Pericardium fibroblast (primary cell): ENCODE measurements around the gene PLVAP. TPM values are rescaled to one million over a fixed set of nuclear protein-coding genes. Genes with fewer than 3 reads are reported as not detected.

Experiments
- total RNA-seq: library from RNA; depleted of rRNA; stranded (reverse); fragments of >200 nt; gene quantifications from 2 replicates; pipeline ENCODE4 v1.2.3, GENCODE V29; 2015

The PLVAP gene
- 0.82 and 0.94 TPM in 2 replicates for total RNA-seq

GRCh38 chr19:17376935-17377600 is at the start of gene PLVAP:
Gene PLVAP (minus strand): TSS chr19:17377342. CDS start chr19:17377288, 54 bp downstream.

GRCh38 chr19:17419621-17420474 is 42.7 kb upstream of the PLVAP start, which contains the start of gene MVB12A:
Gene MVB12A (plus strand): TSS chr19:17420047. CDS start chr19:17420136, 89 bp downstream.

GRCh38 chr19:17405250-17406045 is 28.3 kb upstream of the PLVAP start, which contains the start of gene BST2:
Gene BST2 (minus strand): TSS chr19:17405630. CDS start chr19:17405575, 55 bp downstream.

GRCh38 chr19:17393914-17394313 is 16.8 kb upstream of the PLVAP start, which contains the start of gene CCDC194:
Gene CCDC194 (minus strand): TSS chr19:17394196. CDS start chr19:17394158, 38 bp downstream.

GRCh38 chr19:17336872-17337674 is 40.1 kb downstream of the PLVAP start, which contains the start of gene GTPBP3:
Gene GTPBP3 (plus strand): TSS chr19:17337553. CDS start chr19:17337612, 59 bp downstream.

GRCh38 chr19:17334414-17335409 is 42.4 kb downstream of the PLVAP start, which contains the start of gene ANO8:
Gene ANO8 (minus strand): TSS chr19:17334855. CDS start chr19:17334670, 185 bp downstream.

GRCh38 chr19:17309198-17309964 is 67.8 kb downstream of the PLVAP start, which contains the start of gene DDA1:
Gene DDA1 (plus strand): TSS chr19:17309563. CDS start chr19:17309655, 92 bp downstream.

GRCh38 chr19:17305517-17306284 is 71.4 kb downstream of the PLVAP start, which contains the start of gene MRPL34:
Gene MRPL34 (plus strand): TSS chr19:17305872. CDS start chr19:17305893, 21 bp downstream.

GRCh38 chr19:17303167-17303939 is 73.8 kb downstream of the PLVAP start, which contains the start of gene ABHD8:
Gene ABHD8 (minus strand): TSS chr19:17303425. CDS start chr19:17301616, 1,809 bp downstream.

Other genes starting within 250 kb of the PLVAP start
- 22.8 and 24.3 TPM in 2 replicates for gene USE1, start 162.0 kb downstream of the PLVAP start, total RNA-seq
- 6.8 and 7.1 TPM in 2 replicates for gene OCEL1, start 151.1 kb downstream of the PLVAP start, total RNA-seq
- 87.4 and 95.5 TPM in 2 replicates for gene NR2F6, start 131.4 kb downstream of the PLVAP start, total RNA-seq
- not detected in 2 replicates for gene USHBP1, start 112.6 kb downstream of the PLVAP start, total RNA-seq
- gene BABAM1, start 109.9 kb downstream of the PLVAP start, total RNA-seq: 50.9 and 80.4 TPM in 2 replicates
- 1.3 TPM in 1 of 2 replicates, not detected in the other for gene ANKLE1, start 95.4 kb downstream of the PLVAP start, total RNA-seq
- gene ABHD8, start 73.9 kb downstream of the PLVAP start, total RNA-seq: 9.1 and 19.4 TPM in 2 replicates
- gene MRPL34, start 71.5 kb downstream of the PLVAP start, total RNA-seq: 47.0 and 77.3 TPM in 2 replicates
- gene DDA1, start 67.8 kb downstream of the PLVAP start, total RNA-seq: 9.8 and 22.3 TPM in 2 replicates
- gene ANO8, start 42.5 kb downstream of the PLVAP start, total RNA-seq: 3.1 and 3.7 TPM in 2 replicates
- gene GTPBP3, start 39.8 kb downstream of the PLVAP start, total RNA-seq: 7.9 and 9.8 TPM in 2 replicates
- gene CCDC194, start 16.9 kb upstream of the PLVAP start, total RNA-seq: not detected in 2 replicates
- gene BST2, start 28.3 kb upstream of the PLVAP start, total RNA-seq: 5.5 and 7.0 TPM in 2 replicates
- gene MVB12A, start 42.7 kb upstream of the PLVAP start, total RNA-seq: 58.5 and 68.5 TPM in 2 replicates
- 0.85 TPM in 1 of 2 replicates, not detected in the other for gene TMEM221, start 71.3 kb upstream of the PLVAP start, total RNA-seq
- not detected in 2 replicates for gene NXNL1, start 83.6 kb upstream of the PLVAP start, total RNA-seq
- 28.0 and 29.8 TPM in 2 replicates for gene SLC27A1, start 93.2 kb upstream of the PLVAP start, total RNA-seq
- 139 and 154 TPM in 2 replicates for gene PGLS, start 134.3 kb upstream of the PLVAP start, total RNA-seq
- gene COLGALT1, start 178.3 kb upstream of the PLVAP start, total RNA-seq: 129 and 157 TPM in 2 replicates